ENCODE measurements around the gene PDIK1L.

The PDIK1L gene

DNA sequence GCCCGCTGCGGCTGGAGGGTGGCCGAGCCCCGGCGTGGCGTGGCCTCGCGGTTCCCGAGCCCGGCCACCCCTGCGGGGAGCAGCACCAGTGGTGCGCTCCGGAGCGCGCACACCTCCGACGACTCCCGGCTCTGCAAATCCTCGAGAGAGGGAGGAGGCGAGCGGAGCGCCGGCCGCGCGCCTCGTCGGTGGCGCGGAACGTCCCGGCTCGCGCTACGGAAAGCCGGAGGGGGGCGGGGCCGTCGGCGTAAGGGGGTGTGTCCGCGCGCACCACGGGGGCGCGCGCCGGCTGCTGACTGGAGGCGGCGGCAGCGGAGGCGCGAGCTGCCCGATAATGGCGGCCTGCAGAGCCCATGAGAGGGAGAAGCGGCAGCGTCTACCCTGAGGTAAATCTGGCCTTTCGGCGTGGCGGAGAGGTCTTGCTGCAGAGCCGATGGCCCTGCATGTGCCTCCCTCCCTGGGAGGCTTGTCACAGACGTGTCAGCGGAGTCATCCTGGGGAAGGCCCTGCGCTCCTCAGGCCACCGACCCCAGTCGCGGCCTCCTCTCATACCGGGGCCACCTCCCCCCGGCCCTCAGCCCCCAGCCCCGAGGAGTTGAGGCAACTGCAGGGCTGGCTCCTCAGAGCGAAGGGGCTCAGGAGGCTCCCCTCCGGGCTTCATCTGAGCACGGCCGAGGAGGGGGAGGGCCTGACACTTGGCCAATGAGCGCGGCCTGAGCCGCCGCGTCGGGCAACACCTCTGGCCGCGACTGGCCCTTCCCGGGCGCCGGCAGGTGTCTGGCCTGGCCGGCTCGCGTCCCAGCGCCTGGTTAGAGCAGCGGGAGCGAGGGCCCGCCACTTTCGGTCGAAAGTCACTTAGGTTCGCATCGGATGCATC lies at the start of gene PDIK1L:
TSS of gene PDIK1L (plus strand) at position 295 of the 877 bp plus-strand sequence. CDS start 2,485 bp downstream, outside the sequence.
- no peak for TF ChIP-seq GATA3 (IDR thresholded peaks at IDR 0.05; ENCODE audit: low read depth, low read length)
- TF ChIP-seq GATA2 (IDR thresholded peaks at IDR 0.05; ENCODE audit: low read depth, low read length) = no peak

DNA sequence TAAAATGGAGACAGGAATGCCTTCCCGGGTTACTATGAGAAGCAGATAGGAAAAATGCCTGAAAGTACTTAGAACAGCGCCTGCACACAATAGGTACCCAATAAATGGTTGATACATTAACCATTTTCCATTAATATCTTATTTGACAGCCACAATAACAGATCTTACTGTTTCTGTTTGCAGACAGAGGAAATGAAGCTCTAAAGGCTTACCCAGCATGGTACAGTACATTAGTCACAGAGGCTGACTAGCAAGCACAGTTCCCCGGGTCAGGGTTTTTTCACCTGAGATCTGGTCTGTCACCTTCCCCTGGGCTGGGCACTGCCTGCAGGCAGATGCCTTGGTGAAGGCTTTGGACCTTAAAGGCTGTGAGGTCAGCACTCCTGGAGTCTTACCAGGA lies 47.1 kb upstream of the PDIK1L start:
- TF ChIP-seq GATA2 (IDR thresholded peaks at IDR 0.05; ENCODE audit: low read depth, low read length) (no peak), GATA3 (IDR thresholded peaks at IDR 0.05; ENCODE audit: low read depth, low read length) (no peak)

DNA sequence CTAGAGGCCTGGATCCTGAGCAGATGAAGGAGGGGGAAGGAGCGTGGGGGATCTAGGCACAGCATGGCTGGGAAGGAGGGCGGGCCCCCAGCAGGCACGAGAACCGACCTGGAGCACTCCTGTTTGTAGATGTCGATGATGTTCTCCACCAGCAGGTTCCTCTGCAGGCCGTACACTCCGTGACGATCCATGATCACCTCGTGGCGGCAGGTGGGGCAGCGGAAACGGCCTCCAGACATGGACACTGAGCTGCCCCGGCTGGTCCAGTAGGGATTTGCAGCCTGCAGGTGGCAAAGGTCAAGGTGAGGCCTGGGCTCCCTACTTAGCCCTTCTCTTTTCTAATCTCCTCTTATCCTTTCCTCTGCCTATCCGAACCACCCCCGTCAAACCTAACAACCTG lies 45.5 kb upstream of the PDIK1L start:
- TF ChIP-seq GATA3 (IDR thresholded peaks at IDR 0.05; ENCODE audit: low read depth, low read length) = no peak
- no peak for TF ChIP-seq GATA2 (IDR thresholded peaks at IDR 0.05; ENCODE audit: low read depth, low read length)

DNA sequence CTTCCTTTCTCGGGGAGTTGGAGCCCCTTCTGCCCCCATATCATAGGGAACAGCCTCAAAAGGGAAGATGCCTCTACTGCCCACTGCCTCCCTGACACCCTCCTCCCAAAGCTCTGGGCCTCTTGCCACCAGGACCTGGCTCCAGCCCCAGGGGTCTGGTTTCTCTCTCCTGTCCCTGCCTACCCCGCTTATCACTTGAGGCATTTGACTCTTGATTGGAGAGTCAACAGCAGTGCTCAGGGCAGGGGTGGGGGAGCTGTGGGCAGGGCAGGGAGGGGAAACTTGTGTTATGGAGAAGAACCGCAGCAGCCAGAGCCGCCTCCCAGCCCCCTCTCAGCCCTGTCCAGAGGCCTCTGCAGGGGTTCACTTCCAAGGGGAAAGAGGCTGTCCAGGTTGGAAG lies 44.8 kb upstream of the PDIK1L start:
- TF ChIP-seq GATA2 (IDR thresholded peaks at IDR 0.05; ENCODE audit: low read depth, low read length) = no peak
- TF ChIP-seq GATA3 (IDR thresholded peaks at IDR 0.05; ENCODE audit: low read depth, low read length) = no peak

GRCh38 chr1:26067432-26067911 lies 44.2 kb upstream of the PDIK1L start, which contains the start of gene TRIM63:
TSS of gene TRIM63 (minus strand) at chr1:26067630. CDS start at chr1:26067494, 136 bp downstream.
- TF ChIP-seq GATA2 (IDR thresholded peaks at IDR 0.05; ENCODE audit: low read depth, low read length) (no peak), GATA3 (IDR thresholded peaks at IDR 0.05; ENCODE audit: low read depth, low read length) (no peak)

DNA sequence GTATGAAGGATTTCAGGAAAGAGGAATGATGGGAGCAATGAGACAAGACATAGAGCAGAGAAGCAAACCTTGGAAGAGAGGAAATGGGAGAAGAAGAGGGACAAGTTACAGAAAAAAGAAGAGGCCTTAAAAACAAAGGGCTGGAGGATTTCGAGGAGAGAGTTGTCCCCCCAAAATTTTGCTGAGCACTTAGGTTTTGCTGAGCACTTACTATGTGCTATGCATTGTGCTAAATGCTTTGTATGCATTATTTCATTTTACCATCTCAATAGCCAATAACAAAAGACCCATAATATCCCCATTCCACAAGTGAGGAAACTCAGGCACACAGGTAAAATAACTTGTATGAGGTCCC lies 41.7 kb upstream of the PDIK1L start:
- TF ChIP-seq GATA2 (IDR thresholded peaks at IDR 0.05; ENCODE audit: low read depth, low read length) = no peak
- no peak for TF ChIP-seq GATA3 (IDR thresholded peaks at IDR 0.05; ENCODE audit: low read depth, low read length)

GRCh38 chr1:26070296-26070962 lies 41.2 kb upstream of the PDIK1L start:
- TF ChIP-seq GATA2 (IDR thresholded peaks at IDR 0.05; ENCODE audit: low read depth, low read length) (no peak), GATA3 (IDR thresholded peaks at IDR 0.05; ENCODE audit: low read depth, low read length) (no peak)

- no peak for TF ChIP-seq GATA2 (IDR thresholded peaks at IDR 0.05; ENCODE audit: low read depth, low read length)
These were observed 40.7 kb upstream of the PDIK1L start for GRCh38 chr1:26070963-26071342.

GRCh38 chr1:26072305-26072704 lies 39.3 kb upstream of the PDIK1L start:
- no peak for TF ChIP-seq GATA2 (IDR thresholded peaks at IDR 0.05; ENCODE audit: low read depth, low read length)
- no peak for TF ChIP-seq GATA3 (IDR thresholded peaks at IDR 0.05; ENCODE audit: low read depth, low read length)

- TF ChIP-seq GATA2 (IDR thresholded peaks at IDR 0.05; ENCODE audit: low read depth, low read length) (no peak), GATA3 (IDR thresholded peaks at IDR 0.05; ENCODE audit: low read depth, low read length) (no peak)
These were observed 36.0 kb upstream of the PDIK1L start for GRCh38 chr1:26075421-26076144.

DNA sequence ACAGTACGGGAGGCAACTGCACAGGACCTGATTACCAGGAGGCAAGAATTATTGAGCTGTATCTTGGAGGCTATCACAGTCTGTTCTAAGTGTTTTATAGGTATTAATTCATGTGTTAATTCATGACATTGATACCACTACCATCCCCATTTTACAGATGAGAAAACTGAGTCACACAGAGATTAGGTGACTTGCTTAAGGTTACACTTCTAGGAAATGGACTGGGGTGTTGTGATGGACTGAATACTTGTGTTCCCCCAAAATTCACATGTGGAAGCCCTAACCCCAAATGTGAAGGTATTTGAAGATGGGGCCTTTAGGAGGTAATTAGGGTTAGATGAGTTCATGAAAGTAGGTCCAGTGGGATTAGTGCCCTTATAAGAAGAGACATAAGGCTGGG lies 34.1 kb upstream of the PDIK1L start:
- no peak for TF ChIP-seq GATA2 (IDR thresholded peaks at IDR 0.05; ENCODE audit: low read depth, low read length)
- TF ChIP-seq GATA3 (IDR thresholded peaks at IDR 0.05; ENCODE audit: low read depth, low read length) = no peak

DNA sequence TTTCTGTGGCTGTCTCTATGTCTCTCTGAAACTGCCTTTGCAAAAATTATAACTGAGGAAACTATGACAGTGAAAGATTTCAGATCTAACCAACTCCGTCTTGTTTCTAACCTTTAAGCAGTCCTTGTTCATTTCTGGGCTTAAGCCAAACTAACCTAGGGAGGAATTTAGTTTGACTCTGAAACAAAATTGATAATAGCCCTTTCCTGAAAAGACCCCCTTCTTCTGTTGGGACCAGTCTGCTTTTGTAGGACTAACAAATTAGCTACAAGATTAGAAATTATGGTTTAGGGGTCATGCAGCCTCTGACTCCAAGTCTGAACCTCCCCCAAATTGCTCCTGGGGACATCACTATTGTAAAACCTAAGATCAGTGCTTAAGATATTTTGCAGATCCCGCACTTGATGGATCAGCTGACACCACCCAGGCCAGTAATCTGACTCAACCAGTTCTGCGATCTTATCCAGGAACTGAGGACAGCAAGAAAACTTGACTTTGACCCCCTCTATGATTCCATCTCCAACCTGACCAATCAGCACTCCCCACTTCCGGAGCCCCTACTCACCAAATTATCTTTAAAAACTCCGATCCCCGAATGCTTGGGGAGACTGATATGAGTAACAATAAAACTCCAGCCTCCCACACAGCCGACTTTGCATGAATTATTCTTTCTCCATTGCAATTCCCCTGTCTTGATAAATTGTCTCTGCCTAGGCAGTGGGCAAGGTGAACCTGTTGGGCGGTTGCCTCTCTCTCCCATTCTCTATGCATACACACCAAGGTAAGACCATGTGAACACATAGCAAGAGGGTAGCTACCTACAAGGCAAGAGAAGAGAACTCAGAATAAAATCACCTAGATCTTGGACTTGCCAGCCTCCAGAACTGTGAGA lies 33.1 kb upstream of the PDIK1L start:
- TF ChIP-seq GATA2 (IDR thresholded peaks at IDR 0.05; ENCODE audit: low read depth, low read length) (no peak), GATA3 (IDR thresholded peaks at IDR 0.05; ENCODE audit: low read depth, low read length) (no peak)

DNA sequence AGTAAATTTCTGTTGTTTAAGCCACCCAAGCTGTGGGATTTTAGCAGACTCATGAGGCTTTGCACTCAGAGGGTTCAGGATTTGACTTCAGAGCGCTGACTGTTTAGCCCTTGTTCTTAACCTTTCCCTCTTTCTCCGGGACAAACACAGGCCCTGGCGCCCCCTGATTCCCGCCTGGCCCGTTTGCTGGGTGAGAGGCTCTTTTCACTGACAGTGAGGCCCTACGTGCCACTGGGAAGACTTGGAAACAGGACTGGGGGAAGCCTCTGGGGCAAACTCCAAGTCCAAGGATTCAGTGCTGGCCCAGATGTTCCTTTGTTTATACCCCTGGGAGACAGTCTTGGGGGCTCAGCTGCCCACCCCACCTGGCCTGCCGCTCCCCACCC lies 32.5 kb upstream of the PDIK1L start:
- TF ChIP-seq GATA3 (IDR thresholded peaks at IDR 0.05; ENCODE audit: low read depth, low read length) = no peak
- TF ChIP-seq GATA2 (IDR thresholded peaks at IDR 0.05; ENCODE audit: low read depth, low read length) = no peak
